ENCODE results near the gene ATP4A.

DNA sequence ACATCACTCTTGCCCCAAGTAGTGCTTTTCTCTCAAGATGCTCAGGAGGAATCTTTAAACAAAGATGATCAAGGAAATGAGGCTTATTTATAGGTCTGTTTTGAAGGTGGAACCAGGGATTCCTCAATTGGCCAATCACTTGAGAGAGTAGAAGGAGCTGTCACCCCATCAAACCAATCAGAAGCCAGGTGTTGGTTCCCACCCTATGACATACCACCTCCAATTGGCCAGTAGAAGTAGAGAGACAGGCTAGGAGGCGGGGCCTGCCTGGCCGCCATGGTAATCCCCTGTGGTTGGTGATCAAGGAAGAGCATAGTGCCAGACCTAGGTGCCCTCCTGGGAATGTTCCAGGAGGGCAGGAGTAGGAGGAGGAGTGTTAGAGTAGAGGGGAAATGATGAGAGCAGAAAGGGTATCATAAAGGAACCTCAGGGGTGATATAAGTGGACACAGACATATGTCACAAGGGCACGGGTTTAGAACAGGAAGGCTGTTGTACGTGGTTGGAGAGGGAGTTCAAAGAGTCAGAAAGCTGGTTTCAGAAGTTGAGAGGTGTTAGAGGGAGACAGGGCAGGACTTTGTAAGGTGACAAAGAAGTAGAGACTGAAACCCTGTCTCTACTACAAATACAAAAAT, 33.0 kb upstream of the ATP4A start:
- TF ChIP-seq, protein P1, sequence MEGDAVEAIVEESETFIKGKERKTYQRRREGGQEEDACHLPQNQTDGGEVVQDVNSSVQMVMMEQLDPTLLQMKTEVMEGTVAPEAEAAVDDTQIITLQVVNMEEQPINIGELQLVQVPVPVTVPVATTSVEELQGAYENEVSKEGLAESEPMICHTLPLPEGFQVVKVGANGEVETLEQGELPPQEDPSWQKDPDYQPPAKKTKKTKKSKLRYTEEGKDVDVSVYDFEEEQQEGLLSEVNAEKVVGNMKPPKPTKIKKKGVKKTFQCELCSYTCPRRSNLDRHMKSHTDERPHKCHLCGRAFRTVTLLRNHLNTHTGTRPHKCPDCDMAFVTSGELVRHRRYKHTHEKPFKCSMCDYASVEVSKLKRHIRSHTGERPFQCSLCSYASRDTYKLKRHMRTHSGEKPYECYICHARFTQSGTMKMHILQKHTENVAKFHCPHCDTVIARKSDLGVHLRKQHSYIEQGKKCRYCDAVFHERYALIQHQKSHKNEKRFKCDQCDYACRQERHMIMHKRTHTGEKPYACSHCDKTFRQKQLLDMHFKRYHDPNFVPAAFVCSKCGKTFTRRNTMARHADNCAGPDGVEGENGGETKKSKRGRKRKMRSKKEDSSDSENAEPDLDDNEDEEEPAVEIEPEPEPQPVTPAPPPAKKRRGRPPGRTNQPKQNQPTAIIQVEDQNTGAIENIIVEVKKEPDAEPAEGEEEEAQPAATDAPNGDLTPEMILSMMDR (IDR thresholded peaks at IDR 0.05 in 4 of 5, conservative IDR thresholded peaks at IDR 0.05 in 1 of 5): no peak
- no peak for TF ChIP-seq POLR2A (IDR thresholded peaks at IDR 0.05)

Data from gastrocnemius medialis (tissue), 4 donors.